ENCODE results near the gene FAM135A. TPM values are rescaled to one million over a fixed set of nuclear protein-coding genes. Genes with fewer than 3 reads are reported as not detected.

The FAM135A gene
- total RNA-seq = 3.9 TPM

DNA sequence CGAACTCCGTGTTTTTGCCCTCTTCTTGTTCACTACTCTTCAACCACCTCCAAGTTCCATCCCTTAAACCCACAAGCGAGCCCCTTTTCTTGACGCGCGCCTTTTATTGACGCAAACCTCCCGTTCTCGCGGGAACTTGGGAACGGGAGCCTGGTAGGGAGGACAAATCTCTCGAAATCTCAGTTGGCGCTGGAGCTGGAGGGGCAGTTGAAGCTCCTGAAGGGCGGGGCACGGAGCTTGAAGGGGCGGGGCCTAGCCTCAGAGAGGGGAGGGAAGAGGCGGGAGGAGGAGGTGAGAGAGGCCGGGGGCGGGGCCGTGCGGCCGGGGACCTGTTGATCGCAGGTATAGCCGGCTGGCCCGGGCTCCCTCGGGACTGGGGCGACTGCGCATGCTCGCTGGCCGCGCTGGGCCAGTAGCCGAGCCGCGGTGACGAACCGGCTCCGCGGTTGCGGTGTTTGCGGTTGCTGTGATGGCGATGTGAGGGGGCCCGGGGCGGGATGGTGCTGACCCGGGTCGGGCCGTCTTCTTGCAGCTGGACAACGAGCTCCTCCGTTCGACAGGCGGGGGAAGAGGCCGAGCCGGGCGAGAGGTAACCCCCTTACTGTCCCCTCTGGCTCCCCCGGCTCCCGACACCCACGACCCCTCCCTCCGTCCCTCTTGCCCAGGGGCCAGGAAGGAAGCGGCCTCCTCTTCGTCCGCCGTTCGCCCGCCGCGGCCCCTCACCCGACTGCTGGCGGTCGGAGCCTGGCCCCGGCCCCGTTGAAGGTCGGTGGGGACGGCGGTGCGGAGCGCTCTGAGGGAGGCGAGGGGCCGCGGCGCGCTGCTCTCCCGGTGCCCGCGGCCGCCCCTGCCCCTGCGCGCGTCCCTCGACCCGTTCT is at the start of gene FAM135A:
Gene FAM135A (plus strand): TSS at position 395 of the 878 bp plus-strand sequence. CDS start 14,835 bp downstream, outside the sequence.
- ATAC-seq = peak; percentile 99

GRCh38 chr6:70363741-70364493 is 49.4 kb upstream of the FAM135A start:
- DNase-seq (ENCODE audit: low spot score) (no peak), ATAC-seq (no peak)

More for the DNA sequence above, at the start of gene FAM135A:
- peak; percentile 99 for DNase-seq (ENCODE audit: low spot score)

DNA sequence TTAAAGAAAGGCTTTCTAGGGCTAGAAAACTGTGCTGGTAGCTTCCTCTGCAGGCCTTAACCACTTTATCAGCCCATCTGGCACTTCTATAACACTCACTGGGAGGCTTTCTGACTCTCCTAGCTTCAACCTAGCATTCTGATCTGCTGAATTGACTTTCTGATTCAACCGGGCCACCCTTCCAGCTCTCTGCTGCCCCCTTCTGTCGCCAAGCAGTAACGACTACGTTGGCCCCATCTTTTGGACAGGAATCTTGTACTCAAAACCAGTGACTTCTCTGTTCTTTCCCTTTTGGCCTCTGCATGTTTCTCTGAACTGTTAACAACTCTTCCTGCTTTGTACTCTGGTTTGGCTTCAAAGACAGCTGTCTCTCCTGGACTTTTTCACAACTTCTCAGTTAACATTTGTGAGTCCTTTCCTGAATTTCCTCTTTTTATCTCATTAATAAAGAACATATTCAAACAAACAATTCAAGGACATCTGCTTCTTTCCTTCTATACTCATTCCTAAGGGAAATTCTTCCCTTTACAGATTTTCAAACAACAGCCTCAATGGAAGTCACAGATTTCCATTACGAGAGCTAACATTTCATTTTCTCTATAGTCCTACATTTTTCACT is 43.9 kb upstream of the FAM135A start:
- peak; percentile 70 for DNase-seq (ENCODE audit: low spot score)
- peak; percentile 99 for ATAC-seq

DNA sequence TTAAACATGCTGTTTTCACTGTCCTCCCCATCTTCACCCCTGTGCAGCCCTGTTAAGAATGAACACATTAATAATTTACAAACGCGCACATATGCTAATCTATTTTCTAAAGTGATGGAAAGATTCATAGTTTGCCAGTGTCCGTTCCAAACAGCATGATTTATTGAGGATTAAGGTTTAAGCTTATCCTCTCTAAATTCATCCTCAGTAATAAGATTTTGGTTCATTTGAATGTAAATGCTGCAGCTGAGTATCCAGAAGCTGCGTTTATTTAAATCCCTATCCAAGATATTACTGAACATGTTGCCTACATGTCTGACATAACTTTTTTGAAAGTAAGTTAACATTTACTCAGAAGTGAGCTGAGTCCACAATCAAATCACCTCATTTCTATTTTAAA is 42.8 kb upstream of the FAM135A start:
- ATAC-seq (no peak), DNase-seq (ENCODE audit: low spot score) (no peak)

DNA sequence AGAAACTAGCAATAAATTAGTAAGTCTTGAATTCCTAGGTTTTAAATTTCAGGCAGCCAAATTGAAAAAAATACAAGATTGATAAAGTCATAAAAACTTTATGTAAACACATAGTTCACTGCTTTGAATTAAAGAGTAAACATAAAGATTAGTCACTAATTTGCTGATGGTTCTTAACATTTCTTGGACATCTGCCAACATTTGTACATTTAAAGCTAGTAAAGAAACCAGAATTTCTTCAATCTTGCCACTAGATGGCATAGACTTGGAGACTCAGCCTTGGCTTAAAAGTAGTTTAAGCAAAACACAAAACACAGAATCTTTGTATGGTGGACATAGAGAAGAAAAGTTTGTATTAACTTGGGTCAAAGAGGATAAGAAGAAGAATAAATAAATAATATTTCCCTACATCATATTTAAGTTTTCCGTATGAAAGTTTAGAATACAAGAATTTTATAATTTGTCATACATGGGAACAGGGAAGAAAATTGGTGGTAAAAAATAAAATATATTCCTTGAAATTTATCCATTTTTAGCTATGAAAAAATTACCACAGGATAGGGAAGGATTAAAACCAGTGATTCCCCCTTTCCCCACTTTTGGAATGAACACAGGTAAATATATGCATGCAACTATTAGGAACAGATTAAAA is 41.7 kb upstream of the FAM135A start:
- peak; percentile 74 for ATAC-seq

DNA sequence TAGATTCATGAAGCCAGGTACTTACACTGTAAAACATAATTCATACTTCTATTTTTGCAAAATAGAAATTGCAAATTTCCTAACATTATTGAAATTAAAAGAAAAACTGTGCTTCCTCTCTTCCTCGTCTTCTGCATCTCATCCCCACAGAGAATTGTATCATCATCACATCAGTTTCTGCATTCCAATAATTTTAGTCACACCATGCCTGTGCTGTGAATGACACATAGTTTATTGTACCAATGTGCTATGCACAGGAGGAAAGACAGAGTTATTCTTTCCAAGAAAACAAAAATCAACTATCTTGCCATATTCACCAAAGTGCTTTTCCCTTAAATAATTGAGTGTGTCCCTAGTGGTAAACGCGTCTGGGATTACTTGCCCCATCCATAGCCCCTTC is 38.1 kb upstream of the FAM135A start:
- no peak for ATAC-seq

More for the DNA sequence above, 41.7 kb upstream of the FAM135A start:
- no peak for DNase-seq (ENCODE audit: low spot score)

DNA sequence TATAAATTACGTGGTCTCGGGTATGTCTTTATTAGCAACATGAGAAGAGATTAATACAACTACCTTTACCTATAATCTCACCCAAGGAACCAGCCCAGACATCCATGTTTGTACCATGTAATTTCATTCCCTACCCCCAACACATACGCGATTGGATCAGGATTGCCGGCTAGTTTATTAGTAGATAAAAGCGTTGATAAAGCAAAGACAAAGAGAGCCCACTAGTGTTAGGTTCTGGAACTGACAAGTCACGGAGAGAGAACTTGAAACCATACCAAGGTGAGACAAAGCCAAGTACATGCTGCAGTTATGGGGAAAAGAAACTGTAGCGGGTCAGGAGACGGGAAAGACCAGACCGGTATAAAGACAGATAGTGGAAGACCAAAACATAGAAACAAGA is 37.4 kb upstream of the FAM135A start:
- ATAC-seq (peak; percentile 25), DNase-seq (ENCODE audit: low spot score) (no peak)

More for the DNA sequence above, 38.1 kb upstream of the FAM135A start:
- no peak for DNase-seq (ENCODE audit: low spot score)

GRCh38 chr6:70376628-70377027 is 36.7 kb upstream of the FAM135A start:
- DNase-seq (ENCODE audit: low spot score) (no peak), ATAC-seq (no peak)

DNA sequence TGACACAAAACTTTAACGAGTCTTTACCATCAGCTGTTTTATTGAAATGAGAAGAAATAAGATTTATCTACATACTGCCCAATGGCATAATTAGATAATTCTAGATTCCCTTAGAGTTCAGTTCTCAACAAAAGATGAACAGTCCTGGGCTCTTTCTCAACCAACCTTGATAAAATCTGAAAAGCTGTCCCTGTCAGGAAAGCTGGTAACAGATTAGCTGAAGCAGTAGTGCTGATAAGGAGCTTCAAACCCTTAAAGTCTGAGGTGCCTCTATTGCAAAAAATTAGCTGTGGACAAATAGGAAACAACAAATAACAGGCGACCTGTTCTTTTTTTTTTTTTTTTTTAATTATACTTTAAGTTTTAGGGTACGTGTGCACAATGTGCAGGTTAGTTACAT is 35.9 kb upstream of the FAM135A start:
- ATAC-seq = no peak
- no peak for DNase-seq (ENCODE audit: low spot score)

DNA sequence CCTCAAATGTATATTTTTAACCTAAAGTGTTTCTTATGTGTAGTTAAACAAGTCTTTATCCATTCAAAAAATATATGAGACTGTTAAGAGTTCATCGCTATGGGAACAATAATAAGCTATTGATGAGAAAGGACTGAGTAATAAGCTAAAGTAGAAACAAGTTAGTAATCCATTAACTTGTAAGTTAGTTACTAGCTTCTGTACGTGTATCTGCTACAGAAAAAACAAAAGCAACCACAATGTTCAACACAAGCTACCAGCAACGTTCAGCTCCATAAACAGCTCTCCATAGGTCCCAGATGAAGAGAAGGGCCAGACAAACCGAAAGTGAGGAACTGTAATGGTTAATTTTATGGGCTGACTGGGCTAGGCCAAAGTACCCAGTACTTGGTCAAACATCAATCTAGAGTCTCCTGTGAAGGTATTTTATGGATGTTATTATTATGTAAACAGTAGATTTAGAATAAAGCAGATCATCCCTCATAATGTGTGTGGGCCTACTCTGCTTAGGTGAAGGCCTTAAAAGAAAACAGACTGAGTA is 33.8 kb upstream of the FAM135A start:
- ATAC-seq = no peak
- DNase-seq (ENCODE audit: low spot score) = no peak

DNA sequence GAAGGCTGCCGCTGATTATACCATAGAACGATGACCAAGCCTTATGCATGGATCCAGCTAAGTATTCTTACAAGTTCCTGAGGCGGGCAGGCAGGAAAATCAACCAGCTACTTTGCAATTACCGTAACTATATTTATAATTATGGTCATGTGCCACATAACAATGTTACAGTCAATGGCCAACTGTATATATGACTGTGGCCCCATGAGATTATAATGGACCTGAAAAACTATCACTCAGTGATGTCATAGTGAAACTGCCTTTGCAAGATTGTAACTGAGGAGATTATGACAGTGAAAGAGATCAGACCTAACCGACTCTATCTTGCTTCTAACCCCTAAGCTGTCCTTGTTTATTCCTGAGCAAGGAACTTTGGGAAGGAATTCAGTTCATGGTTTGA is 33.1 kb upstream of the FAM135A start:
- ATAC-seq = no peak

DNA sequence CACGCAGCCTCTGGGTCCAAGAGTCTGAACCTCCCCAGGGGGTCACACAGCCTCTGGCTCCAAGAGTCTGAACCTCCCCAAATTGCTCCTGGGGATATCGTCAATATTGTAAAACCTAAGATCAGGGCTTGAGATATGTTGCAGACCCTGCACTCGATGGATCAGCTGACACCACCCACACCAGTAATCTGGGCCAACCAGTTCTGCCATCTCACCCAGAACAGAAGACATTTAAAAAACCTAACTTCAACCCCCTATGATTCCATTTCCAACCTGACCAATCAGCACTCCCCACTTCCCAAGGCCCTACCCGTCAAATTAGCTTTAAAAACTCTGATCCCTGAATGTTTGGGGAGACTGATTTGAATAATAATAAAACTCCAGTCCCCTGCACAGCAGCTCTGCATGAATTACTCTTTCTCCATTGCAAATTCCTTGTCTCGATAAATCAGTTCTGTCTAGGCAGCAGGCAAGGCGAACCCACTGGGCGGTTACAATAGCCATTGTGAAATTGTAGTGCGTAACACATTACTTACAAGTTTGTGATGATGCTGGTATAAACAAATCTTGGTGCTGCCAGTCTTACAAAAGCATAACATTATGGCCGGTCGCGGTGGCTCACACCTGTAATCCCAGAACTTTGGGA is 32.4 kb upstream of the FAM135A start:
- ATAC-seq (no peak), DNase-seq (ENCODE audit: low spot score) (no peak)

More for the DNA sequence above, 33.1 kb upstream of the FAM135A start:
- DNase-seq (ENCODE audit: low spot score) = no peak

DNA sequence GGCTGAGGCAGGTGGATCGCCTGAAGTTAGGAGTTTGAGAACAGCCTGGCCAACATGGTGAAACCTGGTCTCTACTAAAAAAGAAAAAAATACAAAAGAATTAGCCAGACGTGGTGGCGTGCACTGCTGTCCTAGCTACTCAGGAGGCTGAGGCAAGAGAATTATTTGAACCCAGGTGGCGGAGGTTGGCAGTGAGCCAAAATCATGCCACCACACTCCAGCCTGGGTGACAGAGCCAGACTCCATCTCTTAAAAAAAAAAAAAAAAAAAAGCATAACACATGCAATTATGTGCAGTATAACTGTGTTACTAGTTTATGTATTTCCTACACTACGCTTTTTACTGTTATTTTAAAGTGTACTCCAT is 31.9 kb upstream of the FAM135A start:
- DNase-seq (ENCODE audit: low spot score) = no peak
- ATAC-seq = no peak

- DNase-seq (ENCODE audit: low spot score) = no peak
- no peak for ATAC-seq
These were observed 27.4 kb upstream of the FAM135A start for GRCh38 chr6:70385901-70386300.

DNA sequence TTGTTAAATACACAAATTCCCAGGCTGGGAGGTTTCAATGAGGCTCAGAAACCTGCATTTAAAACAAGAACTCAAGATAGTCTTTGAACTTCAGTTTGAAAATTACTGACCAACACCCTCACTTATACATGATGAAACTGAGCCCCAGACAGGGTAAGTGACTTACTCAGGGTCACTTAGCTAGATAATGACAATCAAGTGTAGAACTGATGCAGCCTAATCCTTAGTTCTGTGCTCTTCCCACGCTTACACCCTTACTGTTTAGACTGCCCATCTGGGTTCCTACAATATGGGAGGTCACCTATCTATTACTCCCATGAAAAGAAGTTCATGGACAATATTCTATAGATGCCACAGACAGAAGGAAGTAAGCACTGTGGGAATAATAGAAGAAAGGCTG is 24.5 kb upstream of the FAM135A start:
- ATAC-seq = no peak

GRCh38 chr6:70389261-70389660 is 24.0 kb upstream of the FAM135A start:
- ATAC-seq = no peak
- no peak for DNase-seq (ENCODE audit: low spot score)

More for the DNA sequence above, 24.5 kb upstream of the FAM135A start:
- DNase-seq (ENCODE audit: low spot score) = no peak

GRCh38 chr6:70390067-70390466 is 23.2 kb upstream of the FAM135A start:
- no peak for ATAC-seq
- no peak for DNase-seq (ENCODE audit: low spot score)

GRCh38 chr6:70391492-70391891 is 21.8 kb upstream of the FAM135A start:
- no peak for DNase-seq (ENCODE audit: low spot score)
- no peak for ATAC-seq

DNA sequence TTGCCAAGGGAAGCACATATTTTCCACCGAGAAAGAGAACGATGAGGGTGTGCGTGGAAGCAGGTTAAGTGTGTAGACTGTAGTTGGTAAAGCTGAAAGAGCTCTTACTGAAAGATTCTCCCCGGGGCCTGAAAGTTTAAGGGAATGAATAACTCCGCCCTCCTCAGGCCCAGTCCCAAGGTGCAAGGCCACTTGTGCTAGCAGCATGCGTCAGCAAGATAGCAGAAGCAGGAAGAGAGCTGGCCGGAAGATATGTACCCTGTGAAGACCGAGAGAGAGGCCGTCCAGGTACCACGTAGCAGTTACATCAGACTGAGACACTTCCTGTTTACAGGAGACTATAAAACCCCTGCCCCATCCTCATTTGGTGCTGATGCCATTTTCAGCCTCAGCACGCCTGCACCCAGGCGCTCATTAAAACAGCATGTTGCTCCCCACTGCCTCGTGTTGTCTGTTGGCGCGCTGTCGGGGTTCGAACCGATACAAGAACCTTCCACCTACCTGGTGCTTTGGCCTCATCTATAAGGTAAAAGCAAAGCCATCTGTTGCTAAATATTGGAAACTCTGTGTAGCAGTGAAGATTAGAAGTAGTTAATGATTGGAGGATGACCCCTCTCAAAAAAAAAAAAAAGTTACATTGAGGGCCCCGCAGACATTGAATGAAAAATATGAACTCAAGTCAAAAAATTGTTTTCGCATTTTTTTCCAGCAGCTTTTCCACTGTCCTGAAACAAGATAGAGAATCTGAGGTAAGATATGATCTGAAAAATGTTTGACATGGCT is 18.6 kb upstream of the FAM135A start:
- ATAC-seq (no peak), DNase-seq (ENCODE audit: low spot score) (no peak)
